ENCODE results near the gene MCF2.

MCF2 gene

GRCh38 chrX:139734996-139735395 lies 27.0 kb upstream of the MCF2 start:
- TF ChIP-seq, protein P1, sequence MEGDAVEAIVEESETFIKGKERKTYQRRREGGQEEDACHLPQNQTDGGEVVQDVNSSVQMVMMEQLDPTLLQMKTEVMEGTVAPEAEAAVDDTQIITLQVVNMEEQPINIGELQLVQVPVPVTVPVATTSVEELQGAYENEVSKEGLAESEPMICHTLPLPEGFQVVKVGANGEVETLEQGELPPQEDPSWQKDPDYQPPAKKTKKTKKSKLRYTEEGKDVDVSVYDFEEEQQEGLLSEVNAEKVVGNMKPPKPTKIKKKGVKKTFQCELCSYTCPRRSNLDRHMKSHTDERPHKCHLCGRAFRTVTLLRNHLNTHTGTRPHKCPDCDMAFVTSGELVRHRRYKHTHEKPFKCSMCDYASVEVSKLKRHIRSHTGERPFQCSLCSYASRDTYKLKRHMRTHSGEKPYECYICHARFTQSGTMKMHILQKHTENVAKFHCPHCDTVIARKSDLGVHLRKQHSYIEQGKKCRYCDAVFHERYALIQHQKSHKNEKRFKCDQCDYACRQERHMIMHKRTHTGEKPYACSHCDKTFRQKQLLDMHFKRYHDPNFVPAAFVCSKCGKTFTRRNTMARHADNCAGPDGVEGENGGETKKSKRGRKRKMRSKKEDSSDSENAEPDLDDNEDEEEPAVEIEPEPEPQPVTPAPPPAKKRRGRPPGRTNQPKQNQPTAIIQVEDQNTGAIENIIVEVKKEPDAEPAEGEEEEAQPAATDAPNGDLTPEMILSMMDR (conservative IDR thresholded peaks at IDR 0.05; ENCODE audit: low read depth), result no peak
- ChIA-PET POLR2A (ENCODE audit: low non-redundant PET) (no interaction called here), CTCF (no interaction called here)
- H3K27ac ChIP-seq, result no peak overlapping the region
- DNase-seq (ENCODE audit: low spot score), result no peak

GRCh38 chrX:139725720-139726119 lies 17.8 kb upstream of the MCF2 start:
- CTCF ChIA-PET, result no interaction called here
- TF ChIP-seq, protein P1 (conservative IDR thresholded peaks at IDR 0.05; ENCODE audit: low read depth), result no peak

GRCh38 chrX:139724626-139725025 lies 16.7 kb upstream of the MCF2 start:
- ChIA-PET CTCF (no interaction called here), POLR2A (ENCODE audit: low non-redundant PET) (no interaction called here)
- no peak overlapping the region for H3K27ac ChIP-seq
- TF ChIP-seq, protein P1 (conservative IDR thresholded peaks at IDR 0.05; ENCODE audit: low read depth), result no peak
- no peak for DNase-seq (ENCODE audit: low spot score)

More at GRCh38 chrX:139725720-139726119, 17.8 kb upstream of the MCF2 start:
- POLR2A ChIA-PET (ENCODE audit: low non-redundant PET), result no interaction called here
- no peak for DNase-seq (ENCODE audit: low spot score)
- no peak overlapping the region for H3K27ac ChIP-seq

GRCh38 chrX:139720979-139721378 lies 13.0 kb upstream of the MCF2 start:
- TF ChIP-seq, protein P1 (conservative IDR thresholded peaks at IDR 0.05; ENCODE audit: low read depth), result no peak
- CTCF ChIA-PET, result no interaction called here
- H3K27ac ChIP-seq, result no peak overlapping the region
- no peak for DNase-seq (ENCODE audit: low spot score)
- POLR2A ChIA-PET (ENCODE audit: low non-redundant PET), result no interaction called here

DNA sequence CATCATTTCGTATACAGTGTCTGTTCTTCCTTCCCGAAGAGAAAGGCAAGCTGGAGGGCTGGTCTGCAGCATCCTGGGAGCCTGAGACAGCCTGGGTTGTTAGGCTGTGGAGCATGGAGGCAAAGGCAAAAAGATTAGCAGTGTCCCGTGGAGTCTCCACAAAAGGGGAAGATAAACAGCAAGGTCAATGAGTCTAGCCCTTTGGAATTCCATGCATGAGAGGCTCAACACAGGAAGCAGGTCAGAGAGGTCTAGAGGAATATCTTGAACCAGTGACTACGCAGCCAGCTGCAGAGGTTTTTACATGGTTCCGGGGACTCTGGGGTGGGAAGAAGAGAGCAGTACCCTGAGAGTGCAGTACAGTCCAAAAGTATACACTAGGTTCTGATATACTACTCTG lies 12.2 kb upstream of the MCF2 start:
- CTCF ChIA-PET, result no interaction called here
- TF ChIP-seq, protein P1 (conservative IDR thresholded peaks at IDR 0.05; ENCODE audit: low read depth), result no peak
- DNase-seq (ENCODE audit: low spot score), result peak; percentile 0
- POLR2A ChIA-PET (ENCODE audit: low non-redundant PET), result no interaction called here
- H3K27ac ChIP-seq, result no peak overlapping the region

GRCh38 chrX:139702658-139703057 lies 5.3 kb downstream of the MCF2 start:
- no peak for DNase-seq (ENCODE audit: low spot score)
- CTCF ChIA-PET, result no interaction called here
- POLR2A ChIA-PET (ENCODE audit: low non-redundant PET), result no interaction called here
- H3K27ac ChIP-seq, result no peak overlapping the region
- TF ChIP-seq, protein P1 (conservative IDR thresholded peaks at IDR 0.05; ENCODE audit: low read depth), result no peak

GRCh38 chrX:139692908-139693307 lies 15.1 kb downstream of the MCF2 start:
- CTCF ChIA-PET, result no interaction called here
- TF ChIP-seq, protein P1 (conservative IDR thresholded peaks at IDR 0.05; ENCODE audit: low read depth), result no peak
- H3K27ac ChIP-seq, result no peak overlapping the region
- DNase-seq (ENCODE audit: low spot score), result no peak
- POLR2A ChIA-PET (ENCODE audit: low non-redundant PET), result no interaction called here

Data from RWPE1 (cell line).